Activated CD4-positive, CD25-positive, alpha-beta regulatory T cell treated with anti-CD3 and anti-CD28 coated beads, Interleukin-2, amount 50 U/mL, for 72 hours (primary cell): ENCODE data around the gene KRTAP2-4.
"Not testable (repeated sequence)": the region's sequence is repeated elsewhere in the genome, so short reads cannot be mapped to it uniquely, and the experiment has no call there.

Source experiments
- DNase-seq: peaks from one replicate; pipeline ENCODE4 v3.0.0; 2021

Gene KRTAP2-4

GRCh38 chr17:41069031-41069430, 3.4 kb upstream of the KRTAP2-4 start:
- DNase-seq, result no peak

DNA sequence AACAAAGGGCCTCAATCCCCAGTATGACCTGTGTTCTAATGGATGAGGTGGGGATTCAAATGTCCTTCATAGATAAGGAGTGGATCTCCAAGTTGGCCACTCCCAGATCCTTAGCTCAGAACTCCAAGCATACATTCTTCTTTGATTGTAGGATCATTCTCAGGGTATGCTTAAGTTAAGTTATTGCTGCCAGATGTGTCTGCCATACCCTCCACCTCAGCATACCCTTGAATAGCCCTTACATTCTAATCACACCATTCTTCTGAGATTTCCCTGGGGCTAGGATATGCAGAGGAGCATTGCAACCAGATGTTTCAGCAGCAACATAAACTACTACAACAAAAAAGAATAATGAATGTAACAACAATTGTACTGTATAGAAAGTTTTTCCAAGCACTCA, 1.6 kb upstream of the KRTAP2-4 start:
- DNase-seq, result no peak

DNA sequence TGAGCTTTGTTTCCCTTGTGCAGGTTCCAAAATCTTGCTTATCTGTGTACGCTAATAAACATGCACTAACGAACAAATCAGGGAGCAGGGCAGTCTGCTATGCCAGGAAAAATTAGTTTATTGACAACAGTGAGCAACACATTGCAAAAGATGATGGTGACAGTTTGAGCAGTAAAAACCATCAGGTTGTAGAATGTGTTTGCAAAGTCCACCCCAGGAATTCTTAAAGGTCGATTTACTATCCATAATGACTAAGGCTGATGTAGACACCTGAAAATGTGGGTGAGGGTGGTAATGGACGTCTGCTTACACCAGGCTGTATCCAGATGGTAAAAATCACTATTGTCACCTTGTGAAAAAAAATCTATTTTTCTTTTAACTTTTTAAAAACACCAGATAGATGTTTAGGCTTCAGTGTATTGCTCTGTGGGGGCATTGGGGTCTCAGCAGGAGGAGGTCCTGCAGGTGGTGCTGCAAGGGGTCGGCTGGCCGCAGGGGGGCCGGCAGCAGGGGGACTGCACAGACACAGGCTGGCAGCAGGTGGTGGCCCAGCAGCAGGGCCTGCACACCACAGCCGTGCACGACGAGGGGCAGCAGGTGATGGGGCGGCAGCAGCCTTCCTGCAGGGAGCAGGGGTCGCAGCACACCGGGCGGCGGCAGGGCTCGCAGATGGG, 526 bp downstream of the KRTAP2-4 start:
- DNase-seq, result not testable (repeated sequence)

DNA sequence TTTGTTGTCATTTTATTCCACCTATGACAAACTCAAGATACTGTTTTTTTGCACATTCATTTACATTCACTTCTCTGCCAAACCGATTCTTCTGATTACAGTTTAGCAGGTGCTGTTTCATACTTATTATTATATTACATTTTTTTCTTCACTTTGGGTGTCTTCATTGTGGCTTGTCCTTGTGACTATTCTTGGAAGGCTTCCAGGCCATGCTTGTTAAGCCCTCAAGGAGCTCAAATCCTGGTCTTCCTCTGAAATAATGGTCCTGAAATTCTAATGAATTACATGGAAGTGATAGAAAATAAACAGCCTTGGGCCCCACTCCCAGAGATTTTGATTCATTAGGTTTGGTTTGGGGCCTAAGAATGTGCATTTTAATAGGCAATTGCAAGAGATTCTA, 1.4 kb downstream of the KRTAP2-4 start:
- DNase-seq, result no peak

DNA sequence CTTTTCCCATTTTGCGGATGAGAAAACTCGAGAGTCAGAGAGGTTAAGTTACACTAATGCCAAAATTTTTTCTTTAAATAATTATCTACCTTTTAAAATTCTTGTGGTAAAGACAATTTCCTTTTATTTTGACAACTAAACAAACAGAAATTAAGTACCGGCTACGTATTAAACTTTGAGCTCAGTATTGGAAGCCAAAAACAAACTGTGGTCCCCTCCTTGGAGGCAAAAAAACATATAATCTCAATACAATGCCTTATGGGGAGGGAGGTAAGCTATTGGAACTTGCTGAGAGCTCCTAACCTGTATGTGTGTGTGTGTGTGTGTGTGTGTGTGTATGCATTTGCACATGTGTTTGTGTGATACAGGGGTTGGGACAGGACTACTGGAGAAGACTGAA, 2.2 kb downstream of the KRTAP2-4 start:
- no peak for DNase-seq

GRCh38 chr17:41061964-41062363, 3.7 kb downstream of the KRTAP2-4 start:
- no peak for DNase-seq

DNA sequence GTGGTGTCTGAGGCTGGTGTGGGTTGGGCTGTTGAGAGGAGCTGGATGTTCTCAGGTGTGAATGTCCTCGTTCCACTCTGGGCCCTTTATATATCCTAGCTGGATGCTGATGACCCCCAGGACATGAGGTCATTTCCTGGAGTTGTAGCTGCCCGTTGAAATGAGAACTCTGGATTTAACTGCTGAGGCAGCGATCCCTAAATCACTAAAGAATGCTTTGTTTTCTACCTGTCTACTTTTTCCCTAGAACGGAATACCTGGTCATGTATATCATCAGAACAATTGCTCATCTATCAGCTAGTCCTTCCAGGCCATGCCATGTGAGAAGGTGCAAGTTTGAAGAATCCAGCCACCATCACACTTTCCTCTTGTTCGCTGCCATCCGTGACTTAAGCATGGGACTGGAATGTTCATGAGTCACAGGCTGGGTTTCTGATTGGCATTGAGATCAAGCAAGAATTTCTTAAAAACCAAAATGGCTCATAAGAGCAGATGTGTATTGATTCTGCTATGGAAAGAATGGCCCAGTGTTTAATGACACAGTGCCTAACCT, 5.6 kb downstream of the KRTAP2-4 start, which contains the start of gene KRTAP2-3:
Gene KRTAP2-3, minus strand, starts transcription at position 63 of the 553 bp plus-strand sequence. CDS start 64 bp downstream, outside the sequence.
- DNase-seq, result no peak

DNA sequence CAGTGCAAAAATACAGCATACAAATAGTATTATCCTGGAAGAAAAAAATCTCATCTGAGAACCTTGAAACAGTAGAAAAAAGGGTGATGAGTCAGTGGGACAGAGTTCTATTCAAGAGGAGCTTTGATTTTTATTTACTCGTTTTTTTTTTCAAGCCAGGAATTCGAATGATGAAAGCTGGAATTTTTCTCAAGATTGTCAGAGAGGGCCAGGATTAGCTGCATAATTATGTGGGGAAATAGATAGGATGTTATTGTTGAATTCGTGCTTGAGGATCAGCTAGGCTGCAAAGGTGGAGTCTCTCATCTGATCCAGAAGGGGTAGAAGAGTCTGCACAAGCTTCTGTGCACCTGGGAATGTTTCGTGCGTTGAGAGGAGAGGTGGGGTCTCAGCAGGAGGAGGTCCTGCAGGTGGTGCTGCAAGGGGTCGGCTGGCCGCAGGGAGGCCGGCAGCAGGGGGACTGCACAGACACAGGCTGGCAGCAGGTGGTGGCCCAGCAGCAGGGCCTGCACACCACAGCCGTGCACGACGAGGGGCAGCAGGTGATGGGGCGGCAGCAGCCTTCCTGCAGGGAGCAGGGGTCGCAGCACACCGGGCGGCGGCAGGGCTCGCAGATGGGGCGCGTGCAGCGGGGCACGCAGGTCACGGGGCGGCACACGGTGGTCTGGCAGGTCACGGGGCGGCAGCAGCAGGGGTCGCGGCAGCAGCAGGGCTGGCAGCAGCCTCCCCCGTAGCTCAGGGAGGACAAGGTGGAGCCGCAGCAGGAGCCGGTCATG, 6.2 kb downstream of the KRTAP2-4 start:
- DNase-seq, result not testable (repeated sequence)

DNA sequence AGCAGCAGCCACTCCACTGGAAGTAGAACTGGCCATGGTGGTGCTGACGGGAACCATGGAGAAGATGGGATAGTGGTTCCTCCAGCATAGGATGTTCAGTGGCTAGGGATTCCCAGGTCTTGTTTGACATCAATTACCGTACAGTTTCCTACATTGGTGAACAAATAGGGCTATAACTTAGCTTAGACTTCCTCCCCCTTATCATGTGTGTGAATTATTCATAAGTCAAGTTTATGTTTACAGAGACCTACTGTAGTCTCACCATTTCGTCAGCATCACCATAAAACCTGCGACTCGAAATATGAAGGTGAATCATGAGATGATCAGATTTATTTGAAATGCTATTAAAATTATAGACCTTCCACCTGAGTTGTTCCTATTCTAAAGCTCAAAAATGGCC, 6.9 kb downstream of the KRTAP2-4 start:
- DNase-seq, result no peak

GRCh38 chr17:41057547-41057946, 8.1 kb downstream of the KRTAP2-4 start:
- no peak for DNase-seq

DNA sequence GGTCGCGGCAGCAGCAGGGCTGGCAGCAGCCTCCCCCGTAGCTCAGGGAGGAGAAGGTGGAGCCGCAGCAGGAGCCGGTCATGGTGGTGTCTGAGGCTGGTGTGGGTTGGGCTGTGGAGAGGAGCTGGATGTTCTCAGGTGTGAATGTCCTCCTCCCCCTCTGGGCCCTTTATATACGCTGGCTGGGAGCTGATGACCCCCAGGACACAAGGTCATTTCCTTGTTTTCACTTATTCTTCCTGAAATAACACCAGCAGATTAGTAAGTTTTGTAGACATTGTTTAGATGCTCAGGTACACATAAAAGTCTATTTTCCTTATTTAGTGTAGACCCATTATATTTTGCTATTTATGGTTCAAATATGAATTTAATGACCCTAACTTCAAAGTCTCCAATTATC, 10.5 kb downstream of the KRTAP2-4 start, which contains the start of gene KRTAP2-2:
Gene KRTAP2-2, minus strand, starts transcription at position 101 of the 400 bp plus-strand sequence. Its CDS starts 19 bp downstream, at position 82.
- not testable (repeated sequence) for DNase-seq

DNA sequence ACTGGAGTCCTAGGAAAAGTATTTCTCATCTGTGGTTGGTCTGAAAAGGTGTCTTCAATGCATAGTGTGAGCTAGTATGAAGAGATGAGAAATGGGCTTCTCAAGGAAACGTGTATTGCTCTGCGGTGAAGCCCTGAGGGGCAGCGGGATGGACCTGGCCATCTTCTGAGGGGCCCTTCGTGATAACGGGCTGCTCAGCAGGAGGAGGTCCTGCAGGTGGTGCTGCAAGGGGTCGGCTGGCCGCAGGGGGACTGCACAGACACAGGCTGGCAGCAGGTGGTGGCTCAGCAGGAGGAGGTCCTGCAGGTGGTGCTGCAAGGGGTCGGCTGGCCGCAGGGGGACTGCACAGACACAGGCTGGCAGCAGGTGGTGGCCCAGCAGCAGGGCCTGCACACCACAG, 11.1 kb downstream of the KRTAP2-4 start:
- DNase-seq, result not testable (repeated sequence)

- no peak for DNase-seq
Observed at GRCh38 chr17:41054025-41054424, 11.7 kb downstream of the KRTAP2-4 start.

DNA sequence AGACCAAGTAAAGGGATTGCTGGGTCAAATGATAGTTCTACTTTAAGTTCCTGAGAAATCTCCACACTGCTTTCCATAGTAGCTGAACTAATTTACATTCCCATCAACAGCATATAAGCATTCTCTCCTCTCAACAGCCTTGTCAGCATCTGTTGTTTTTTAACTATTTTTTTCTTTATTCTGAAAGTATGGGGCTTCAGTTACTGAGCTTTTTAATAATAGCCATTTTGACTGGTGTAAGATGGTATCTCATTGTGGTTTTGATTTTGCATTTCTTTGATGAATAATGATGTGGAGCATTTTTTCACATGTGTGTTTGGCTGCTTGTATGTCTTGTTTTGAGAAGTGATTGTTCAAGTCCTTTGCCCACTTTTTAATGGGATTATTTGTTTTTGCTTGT, 13.1 kb downstream of the KRTAP2-4 start:
- DNase-seq, result no peak

- DNase-seq, result no peak
Observed at GRCh38 chr17:41049110-41049509, 16.6 kb downstream of the KRTAP2-4 start.

GRCh38 chr17:41048441-41048840, 17.2 kb downstream of the KRTAP2-4 start:
- DNase-seq, result no peak

- not testable (repeated sequence) for DNase-seq
Observed at GRCh38 chr17:41046735-41047465, 18.8 kb downstream of the KRTAP2-4 start, which contains the start of gene KRTAP2-1. KRTAP2-1 (minus strand) TSS chr17:41047316; CDS start chr17:41047267, 49 bp downstream.

DNA sequence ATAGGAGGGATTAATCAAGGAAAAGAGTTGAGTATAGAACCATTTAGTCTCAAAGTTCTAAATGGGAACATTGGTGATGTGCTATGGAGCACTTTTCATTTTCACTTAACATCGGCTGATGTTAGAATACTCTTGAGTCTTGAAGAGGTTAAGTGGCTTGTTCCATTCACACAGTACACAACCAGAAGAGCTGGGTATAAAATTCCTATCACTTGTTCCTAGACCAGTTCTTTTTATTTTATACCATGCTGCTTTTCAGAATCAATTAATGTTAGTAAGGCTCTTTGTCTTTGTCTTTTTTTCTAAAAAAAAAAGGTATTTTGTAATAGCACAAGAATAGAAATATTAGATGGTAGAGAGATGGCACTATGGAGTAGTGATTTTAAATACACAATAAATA, 22.7 kb downstream of the KRTAP2-4 start:
- DNase-seq, result no peak

- not testable (repeated sequence) for DNase-seq
Observed at GRCh38 chr17:41040783-41041571, 24.7 kb downstream of the KRTAP2-4 start, which contains the start of gene KRTAP1-1. KRTAP1-1 (minus strand) TSS chr17:41041450; CDS start chr17:41041397, 53 bp downstream.

DNA sequence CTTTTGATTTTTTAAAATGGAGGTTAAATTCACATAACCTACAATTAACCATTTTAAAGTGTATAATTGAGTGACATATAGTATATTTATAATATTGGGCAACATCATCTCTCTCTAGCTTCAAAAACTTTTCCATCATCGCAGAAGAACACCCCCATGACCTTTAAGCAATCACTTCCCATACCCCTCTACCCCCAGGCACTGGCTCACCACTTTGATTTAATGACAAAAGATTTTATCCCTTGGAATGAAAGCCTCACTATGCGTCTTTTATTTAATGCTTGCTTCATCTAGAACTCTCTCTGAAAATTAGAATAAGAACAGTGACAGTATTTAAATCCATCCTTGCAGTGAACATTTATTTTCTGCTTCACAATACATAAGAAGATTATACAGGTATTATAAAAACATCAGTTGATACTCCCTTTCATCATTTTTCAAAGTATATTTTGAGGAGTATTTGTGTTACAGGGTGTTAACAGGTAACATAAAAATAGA, 27.8 kb downstream of the KRTAP2-4 start:
- DNase-seq, result no peak

DNA sequence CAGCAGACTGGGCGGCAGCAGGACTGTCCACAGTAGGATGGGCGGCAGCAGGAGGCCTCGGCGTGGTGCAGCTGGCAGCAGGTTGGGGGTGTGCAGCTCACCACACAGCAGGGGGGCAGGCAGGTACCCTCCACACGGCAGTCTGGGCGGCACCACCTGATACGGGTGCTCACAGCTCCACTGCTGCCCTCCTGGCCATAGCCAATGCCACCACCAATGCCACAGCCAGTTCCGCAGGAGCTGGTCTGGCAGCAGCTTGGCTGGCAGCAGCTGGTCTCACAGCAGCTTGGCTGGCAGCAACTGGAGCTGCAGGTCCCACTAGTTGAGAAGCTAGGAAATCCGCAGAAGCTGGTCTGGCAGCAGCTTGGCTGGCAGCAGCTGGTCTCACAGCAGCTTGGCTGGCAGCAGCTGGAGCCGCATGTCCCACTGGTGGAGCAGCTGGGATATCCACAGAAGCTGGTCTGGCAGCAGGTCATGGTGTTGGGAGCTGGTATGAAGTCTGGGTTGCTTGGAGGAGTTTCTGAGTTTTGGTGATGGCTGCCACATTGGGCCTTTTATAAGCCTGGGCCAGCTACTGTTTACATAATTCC, 31.2 kb downstream of the KRTAP2-4 start, which contains the start of gene KRTAP1-3:
Gene KRTAP1-3, minus strand, starts transcription at position 529 of the 590 bp plus-strand sequence. Its CDS starts 53 bp downstream, at position 476.
- not testable (repeated sequence) for DNase-seq
